GM04504 (cell line): ENCODE results near the gene LYRM1.
"Not testable (repeated sequence)": the region's sequence is repeated elsewhere in the genome, so short reads cannot be mapped to it uniquely, and the experiment has no call there.

Experiments used
- DNase-seq: peaks from one replicate; pipeline ENCODE4 v3.0.0-alpha.2; 2012; ENCODE audit warnings: low read depth

Gene LYRM1

GRCh38 chr16:20900299-20901067, at the start of gene LYRM1, which contains the start of gene DCUN1D3:
TSS of gene LYRM1 (plus strand) at chr16:20900771. CDS start at chr16:20915556, 14,785 bp downstream.
TSS of gene DCUN1D3 (minus strand) at chr16:20900358. CDS start at chr16:20862538, 37,820 bp downstream.
- peak; percentile 98 for DNase-seq

DNA sequence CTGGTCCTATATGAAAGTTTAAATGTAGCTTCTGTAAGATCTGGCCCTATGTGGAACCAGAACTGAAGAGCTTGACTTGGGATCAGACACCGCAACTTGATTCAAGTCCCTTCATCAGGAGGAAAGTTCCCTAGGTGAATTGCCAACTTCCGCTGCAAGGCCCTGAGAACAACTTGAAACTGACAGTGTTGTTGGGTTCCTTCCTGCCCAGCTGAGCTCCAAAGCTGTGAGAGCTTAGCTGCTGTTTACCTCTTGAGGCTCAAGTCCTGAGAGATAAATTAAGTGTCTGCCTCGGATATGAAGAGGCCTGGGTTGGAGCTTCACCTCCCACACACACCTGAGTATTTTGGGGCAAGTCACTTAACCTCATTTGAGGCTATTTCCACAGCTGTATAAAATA, 49.6 kb upstream of the LYRM1 start:
- DNase-seq = no peak

DNA sequence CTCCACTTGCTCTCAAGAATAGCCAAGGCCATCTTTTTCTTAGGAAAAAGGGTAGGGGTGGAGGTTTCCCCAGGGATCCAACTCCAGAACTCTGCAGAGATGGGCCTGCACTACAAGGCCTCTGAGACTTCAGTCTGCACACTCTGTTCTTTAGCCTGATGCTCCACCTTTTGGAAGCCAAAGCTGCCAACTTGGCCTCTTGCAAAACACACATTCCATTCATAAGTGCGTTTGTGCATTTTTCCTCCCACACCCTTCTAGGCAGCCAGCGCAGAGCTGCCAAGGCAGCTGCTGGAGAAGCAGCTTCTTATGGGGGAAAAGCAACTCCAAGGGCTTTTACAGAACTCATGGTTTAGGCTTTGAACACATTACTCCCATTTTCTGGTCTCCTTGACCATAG, 49.0 kb upstream of the LYRM1 start:
- DNase-seq = peak; percentile 82

DNA sequence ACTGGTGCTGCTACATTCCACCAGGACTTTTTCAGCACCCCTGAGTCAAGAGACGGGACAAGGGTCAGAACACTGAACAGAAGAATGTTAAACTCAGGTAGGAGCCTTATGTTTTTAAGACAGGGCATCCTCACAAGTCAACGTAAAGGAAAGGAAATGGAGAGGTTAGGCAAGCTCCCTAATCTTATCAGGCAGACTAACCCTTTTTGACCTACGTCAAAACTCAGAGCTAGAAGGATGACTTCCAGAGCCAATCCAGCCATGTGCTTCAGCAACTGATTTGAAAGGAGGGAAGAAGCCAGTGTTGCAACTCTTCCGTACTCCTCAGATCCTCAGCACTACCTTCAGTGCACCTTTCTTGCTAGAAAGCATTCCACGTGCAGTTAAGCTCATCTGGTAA, 47.4 kb upstream of the LYRM1 start:
- no peak for DNase-seq

DNA sequence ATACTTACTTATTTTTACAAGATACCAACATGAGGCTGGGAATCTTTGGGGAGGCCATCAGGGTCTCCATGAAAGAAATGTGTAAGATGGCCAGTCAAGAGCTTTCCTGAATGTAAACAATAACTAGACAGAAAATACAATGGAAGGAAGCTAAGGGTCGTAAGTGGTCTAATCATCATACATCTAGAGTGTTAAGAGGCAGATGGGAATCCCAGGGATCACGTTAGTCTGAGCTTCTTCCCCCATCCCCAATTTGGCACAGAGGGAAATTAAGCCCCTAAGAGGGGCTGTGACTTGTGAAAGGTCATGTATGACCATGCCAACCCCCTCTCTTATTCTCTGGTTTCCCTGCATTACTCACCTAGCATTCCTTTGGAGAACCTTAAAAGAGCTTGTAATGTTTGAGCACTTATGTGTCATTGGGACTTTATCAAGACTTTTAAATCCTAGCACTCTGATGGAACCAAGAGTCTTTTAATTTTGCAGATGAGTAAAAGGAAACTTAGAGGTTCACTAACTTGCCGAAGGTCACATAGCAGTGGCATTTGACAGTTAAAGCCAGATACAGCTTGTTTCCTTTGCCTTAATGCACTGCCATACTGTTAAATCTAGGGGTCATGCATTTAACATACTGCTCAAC, 46.5 kb upstream of the LYRM1 start:
- DNase-seq = no peak

DNA sequence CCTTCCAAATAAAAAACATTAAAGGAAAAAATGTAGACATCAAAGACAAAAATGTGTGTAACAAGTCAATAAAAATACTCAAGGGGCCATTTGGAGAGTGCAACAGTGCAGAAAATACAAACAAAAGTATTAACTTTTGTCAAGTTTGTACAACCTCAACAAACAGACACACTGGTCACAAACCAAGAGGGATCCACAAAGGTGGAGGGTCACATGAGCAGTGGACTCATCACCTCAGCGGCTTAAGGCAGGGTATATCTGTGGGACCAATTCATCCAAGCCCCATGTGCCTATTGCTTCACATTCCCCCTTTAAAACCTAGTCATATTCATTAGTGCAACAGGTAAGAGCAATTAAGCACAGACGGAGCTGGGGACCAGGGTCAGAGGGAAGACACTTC, 45.6 kb upstream of the LYRM1 start:
- DNase-seq = no peak

DNA sequence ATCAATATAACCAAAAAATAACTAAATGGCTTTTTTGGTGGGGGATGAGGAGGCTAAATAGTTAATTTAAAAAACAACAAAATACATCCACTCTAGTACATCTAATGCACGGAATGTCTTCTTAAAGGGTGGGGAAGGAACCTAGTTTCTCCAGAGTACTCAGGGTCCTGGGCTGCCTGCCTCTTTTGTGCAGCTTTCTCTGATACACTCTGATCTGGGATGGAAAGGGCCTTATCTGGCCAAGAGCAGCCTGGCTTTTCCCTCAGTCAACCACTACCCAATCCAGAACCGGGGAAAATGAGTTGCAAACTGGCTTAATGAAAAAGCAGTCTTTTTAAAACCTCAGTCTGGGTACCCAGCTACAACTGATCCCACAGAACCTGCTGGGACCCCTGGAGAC, 43.3 kb upstream of the LYRM1 start:
- no peak for DNase-seq

DNA sequence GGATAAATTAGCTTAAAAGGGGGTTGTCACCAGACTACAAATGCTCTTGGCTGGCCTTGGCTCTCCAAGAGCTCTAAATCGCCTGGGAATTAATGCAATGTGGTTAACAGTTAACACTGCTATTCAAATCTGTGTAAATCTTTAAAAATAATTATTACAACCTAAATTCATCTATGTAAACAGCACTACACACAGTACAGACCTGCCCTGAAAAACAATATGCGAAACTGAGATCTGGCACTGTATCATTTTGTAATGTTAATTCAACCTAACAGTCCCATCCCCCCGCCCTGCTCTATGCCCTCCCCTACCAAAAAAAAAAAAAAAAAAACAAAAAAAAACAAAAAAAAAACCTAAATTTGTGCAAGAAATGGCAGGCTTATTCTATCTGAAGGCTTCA, 41.3 kb upstream of the LYRM1 start:
- no peak for DNase-seq

- no peak for DNase-seq
These were observed 40.9 kb upstream of the LYRM1 start for GRCh38 chr16:20859699-20860098.

DNA sequence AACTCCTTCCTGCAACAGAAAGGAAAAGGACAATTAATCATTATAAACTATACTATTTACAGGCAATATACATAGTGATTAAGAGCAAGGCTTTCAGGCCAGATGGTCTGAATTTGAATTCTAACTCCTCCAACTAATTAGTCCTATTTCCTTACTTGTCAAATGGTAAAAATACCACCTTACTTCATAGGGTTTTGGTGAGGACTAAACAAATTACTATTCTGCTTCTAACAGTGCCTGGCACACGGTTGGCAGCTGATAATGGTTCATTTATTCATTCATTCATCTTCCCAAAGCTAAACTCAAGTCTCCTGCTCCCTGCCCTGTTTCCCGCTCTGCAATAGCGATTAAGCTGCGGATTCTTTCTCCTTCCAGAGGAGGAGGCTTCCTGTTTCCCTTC, 40.2 kb upstream of the LYRM1 start:
- no peak for DNase-seq

DNA sequence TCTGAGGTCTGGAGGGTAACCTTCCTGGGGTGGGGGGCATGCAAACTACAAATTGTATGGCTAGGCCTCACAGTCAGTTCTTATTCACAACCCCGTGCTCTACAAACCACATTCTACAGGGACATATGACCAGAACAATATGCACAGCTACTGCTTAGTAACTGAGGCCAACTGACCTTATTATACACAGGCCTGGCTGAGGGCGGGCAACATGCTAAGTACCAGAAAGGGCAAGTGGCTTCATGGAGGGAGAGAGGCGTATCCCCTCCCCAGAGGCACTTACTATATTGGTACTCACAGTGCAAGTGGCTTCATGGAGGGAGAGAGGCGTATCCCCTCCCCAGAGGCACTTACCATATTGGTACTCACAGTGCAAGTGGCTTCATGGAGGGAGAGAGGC, 39.6 kb upstream of the LYRM1 start:
- not testable (repeated sequence) for DNase-seq

DNA sequence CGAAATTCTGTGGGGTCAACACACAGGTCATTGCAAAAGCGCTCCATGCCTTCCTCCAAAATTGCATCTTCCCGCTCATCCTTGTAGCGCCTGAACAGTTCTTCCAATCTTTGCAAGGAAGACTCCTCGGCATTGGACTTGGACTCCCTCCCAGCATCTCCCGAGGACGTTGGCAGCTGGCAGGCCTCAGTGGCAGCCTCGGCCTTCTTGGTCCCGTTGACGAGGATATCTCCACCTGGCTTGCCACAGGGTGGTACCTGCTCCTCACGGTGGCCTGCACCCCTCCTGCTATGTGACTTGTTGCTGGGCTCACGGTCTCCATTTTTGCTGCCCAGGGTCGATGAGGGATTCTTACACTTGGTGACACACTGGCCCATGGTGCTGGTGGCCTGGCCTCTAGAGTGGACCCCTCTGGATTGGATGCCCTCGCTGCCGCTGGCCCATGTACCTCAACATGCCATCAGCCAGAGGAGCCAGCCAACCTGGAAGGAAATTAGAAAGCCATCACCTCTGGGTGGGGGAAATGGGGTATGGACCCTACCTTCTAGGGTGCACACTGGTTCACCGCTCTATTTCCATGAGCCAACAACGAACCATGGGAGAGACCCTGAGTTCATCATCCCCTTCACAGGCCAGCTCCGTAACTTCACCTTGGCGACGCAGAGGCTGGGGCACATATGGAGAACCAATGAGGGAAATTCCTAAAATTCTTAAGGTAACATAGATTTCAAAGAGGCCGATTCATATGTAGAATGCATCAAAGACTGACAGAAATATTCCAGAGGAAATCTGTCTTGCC, 38.2 kb upstream of the LYRM1 start:
- no peak for DNase-seq

DNA sequence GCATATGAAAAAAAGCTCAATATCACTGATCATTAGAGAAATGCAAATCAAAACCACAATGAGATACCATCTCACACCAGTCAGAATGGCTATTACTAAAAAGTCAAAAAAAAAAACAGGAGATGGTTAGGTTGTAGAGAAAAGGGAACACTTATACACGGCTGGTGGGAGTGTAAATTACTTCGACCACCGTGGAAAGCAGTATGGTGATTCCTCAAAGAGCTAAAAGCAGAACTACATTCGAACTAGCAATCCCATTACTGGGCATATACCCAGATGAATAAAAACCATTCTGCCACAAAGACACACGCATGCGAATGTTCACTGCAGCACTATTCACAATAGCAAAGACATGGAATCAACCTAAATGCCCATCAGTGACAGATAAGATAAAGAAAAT, 36.2 kb upstream of the LYRM1 start:
- DNase-seq = not testable (repeated sequence)

- no peak for DNase-seq
These were observed 35.0 kb upstream of the LYRM1 start for GRCh38 chr16:20865420-20866131.

- peak; percentile 59 for DNase-seq
These were observed 34.3 kb upstream of the LYRM1 start for GRCh38 chr16:20866145-20866772.

DNA sequence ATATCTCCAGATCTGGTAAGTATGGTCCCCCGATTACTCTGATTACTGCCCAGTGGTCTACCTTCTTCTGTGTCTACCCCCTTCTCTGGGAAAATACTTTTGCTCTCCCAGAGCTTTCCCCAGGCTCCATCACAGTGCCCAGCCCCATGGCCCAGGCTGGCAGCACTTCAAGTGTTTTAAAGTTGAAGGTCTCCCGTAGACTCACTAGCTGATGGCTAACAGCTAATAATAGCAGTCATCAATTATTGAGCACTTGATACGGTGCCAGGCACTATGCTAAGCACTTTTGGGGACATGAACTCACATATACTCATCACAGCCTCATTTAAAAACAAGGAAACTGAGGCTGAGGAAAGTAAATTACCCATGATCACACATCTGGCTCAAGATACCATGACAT, 33.8 kb upstream of the LYRM1 start:
- DNase-seq = no peak

DNA sequence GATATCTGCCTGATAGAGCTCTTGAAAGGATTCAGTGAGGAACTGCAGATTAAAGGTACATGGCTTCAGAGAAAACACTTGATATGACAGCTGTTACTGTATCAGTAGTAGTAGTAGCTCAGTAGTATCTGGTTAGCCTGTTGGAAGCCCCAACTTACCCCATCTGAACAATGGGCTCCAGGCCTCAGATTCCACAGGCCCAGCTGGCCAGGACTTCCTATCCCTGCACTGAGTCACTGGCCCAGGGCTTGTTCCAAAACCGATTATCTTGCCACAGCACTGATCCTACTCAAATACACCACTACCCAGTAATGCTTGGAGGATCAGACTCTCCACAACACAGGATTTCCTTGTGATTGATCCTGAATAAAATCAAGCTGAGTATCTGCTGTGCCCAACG, 33.0 kb upstream of the LYRM1 start:
- no peak for DNase-seq

DNA sequence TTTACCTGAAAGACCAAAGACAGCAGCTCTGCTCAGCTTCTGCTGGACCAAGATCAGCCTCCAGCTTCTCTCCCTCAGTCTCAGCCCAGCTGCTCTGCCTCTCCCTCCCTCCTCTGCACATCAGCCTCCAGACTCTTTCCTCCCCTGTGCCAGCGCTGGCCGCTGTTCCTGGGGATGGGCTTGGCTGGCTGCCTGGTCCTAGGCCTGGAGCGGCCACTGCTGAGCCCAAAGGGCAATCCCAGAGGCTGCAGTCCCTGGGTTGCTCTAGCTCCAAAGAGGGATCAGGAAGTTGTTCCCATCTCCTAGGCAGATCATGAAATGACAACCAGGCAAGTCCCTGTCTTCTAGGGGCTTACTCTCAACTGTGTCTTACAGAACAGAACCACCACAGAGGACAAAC, 31.7 kb upstream of the LYRM1 start:
- peak; percentile 51 for DNase-seq

GRCh38 chr16:20870122-20870820, 30.3 kb upstream of the LYRM1 start:
- no peak for DNase-seq

DNA sequence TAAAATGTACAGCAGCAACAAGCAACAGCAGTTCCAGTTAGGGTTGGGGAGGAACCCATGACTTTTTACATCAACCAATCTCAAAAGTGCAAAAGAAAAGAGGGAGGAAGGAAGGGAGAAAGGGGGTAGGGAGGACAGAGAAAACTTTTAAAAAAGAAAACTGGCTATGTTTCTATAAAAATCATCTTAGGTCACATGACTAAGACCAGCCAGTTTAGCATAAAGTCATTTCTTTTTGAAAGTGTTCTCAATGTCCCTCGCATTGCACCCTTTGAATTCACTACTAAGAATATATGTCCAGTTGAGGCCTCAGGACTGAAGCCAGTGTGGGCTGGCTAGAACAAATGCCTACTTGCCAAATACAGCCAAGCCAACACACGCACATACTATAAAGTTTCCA, 29.3 kb upstream of the LYRM1 start:
- no peak for DNase-seq
